Erythroblast (primary cell): ENCODE measurements around the gene ID1.

Experiments
- GATA1 ChIP-seq: IDR thresholded peaks from 2 replicates; pipeline ENCODE4 v1.6.1; 2011; ENCODE audit warnings: low read depth, mild to moderate bottlenecking, control low read depth, low read length, moderate library complexity
- POLR2A ChIP-seq: IDR thresholded peaks from 2 replicates; pipeline ENCODE4 v1.6.1; 2011; ENCODE audit warnings: mild to moderate bottlenecking, low read length

DNA sequence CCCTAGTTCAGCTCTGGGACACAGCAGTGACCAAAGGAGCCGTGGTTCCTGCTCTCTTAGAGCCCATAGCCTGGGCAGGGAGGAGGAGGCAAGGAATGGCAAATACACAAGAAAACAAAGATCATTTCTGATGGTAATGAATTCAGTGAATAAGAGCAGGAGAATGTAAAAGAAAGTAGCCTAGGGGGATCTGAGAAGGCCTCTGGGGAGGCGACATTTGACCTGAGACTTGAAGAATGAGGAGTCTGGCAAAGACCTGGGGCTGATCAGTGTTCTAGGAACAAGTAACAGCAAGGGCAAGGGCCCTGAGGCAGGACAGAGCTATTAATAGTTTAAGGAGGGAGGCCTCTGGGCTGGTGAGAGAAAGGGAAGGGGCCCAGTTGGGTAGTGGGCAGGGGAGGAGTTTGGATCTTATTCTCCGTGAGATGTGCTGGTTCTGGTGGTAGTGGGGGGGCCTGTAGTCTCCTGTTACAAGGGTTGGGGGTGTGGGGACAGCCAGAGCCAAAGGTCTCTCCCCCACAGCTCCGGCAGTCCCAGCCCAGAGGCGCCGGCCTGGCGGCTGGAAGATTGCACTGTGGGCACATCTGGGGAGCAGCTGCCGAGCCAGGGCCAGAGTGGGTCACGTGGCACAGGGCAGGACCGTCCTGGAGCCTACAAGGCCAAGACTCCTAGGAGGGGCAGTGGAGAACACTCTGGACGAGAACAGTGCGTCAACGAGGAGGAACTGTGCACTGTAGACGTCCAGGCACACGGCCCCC, 9.3 kb upstream of the ID1 start:
- no peak for TF ChIP-seq POLR2A
- TF ChIP-seq GATA1 = no peak
